ENCODE results near the gene MPZL3. TPM values are rescaled to one million over a fixed set of nuclear protein-coding genes. Genes with fewer than 3 reads are reported as not detected.

Gene MPZL3
- total RNA-seq, 2 experiments from 2014 or later = 29.3 to 30.5 TPM

GRCh38 chr11:118176778-118177134, 75.4 kb downstream of the MPZL3 start:
- CTCF ChIA-PET = interaction anchor here (1.0 kb wide), 1 partner anchor 8 kb away, joined by 3 read pairs; no protein-coding TSS in a partner anchor

More at GRCh38 chr11:118176778-118177134, 75.4 kb downstream of the MPZL3 start:
- no peak overlapping the region for H3K27ac Mint-ChIP-seq
- DNase-seq = no peak
- H3K9me3 Mint-ChIP-seq = no peaks in the 10 kb centered on the region
- intact Hi-C loops (cut with micrococcal nuclease) = loop anchor here (10.0 kb wide), 1 partner anchor 232 kb away; no protein-coding TSS in a partner anchor
- peaks cover under 1% of the 10 kb centered on the region for H3K4me1 Mint-ChIP-seq (ENCODE audit: low read depth)
- H3K27me3 Mint-ChIP-seq (ENCODE audit: low read depth) = peaks cover 2% of the 10 kb centered on the region
- no peak overlapping the region for H3K4me3 Mint-ChIP-seq
- H3K36me3 Mint-ChIP-seq (ENCODE audit: low read depth) = no peaks in the 10 kb centered on the region

Other genes with a start within 250 kb of the MPZL3 start
- not detected for gene TMPRSS4, start 175.3 kb downstream of the MPZL3 start, total RNA-seq
- gene SMIM35, start 165.4 kb downstream of the MPZL3 start, total RNA-seq = not detected
- under 1 TPM; 0.07 to 0.12 TPM for gene SCN4B, start 99.5 kb downstream of the MPZL3 start, total RNA-seq
- not detected for gene SCN2B, start 75.7 kb downstream of the MPZL3 start, total RNA-seq
- 10 to 100 TPM; 67.5 to 71.4 TPM for gene JAML, start 27.4 kb downstream of the MPZL3 start, total RNA-seq
- 10 to 100 TPM; 25.3 to 28.4 TPM for gene MPZL2, start 11.9 kb upstream of the MPZL3 start, total RNA-seq
- gene CD3E, start 52.4 kb upstream of the MPZL3 start, total RNA-seq = 100 to 1,000 TPM; 377 to 415 TPM
- 100 to 1,000 TPM; 259 to 285 TPM for gene CD3D, start 90.3 kb upstream of the MPZL3 start, total RNA-seq
- 100 to 1,000 TPM; 103 to 106 TPM for gene CD3G, start 92.0 kb upstream of the MPZL3 start, total RNA-seq
- 10 to 100 TPM; 35.3 to 35.7 TPM for gene UBE4A, start 107.2 kb upstream of the MPZL3 start, total RNA-seq
- gene ATP5MG, start 149.2 kb upstream of the MPZL3 start, total RNA-seq = 100 to 1,000 TPM; 279 to 284 TPM
- gene KMT2A, start 184.1 kb upstream of the MPZL3 start, total RNA-seq = 10 to 100 TPM; 68.4 to 68.5 TPM

Data from activated naive CD4-positive, alpha-beta T cell treated with anti-CD3 and anti-CD28 coated beads for 36 hours (primary cell).